Upper lobe of left lung (tissue), 6 donors: ENCODE data around the gene PHF20. TPM values are rescaled to one million over a fixed set of nuclear protein-coding genes. Genes with fewer than 3 reads are reported as not detected.
A peak's percentile ranks its signal among the peaks of the same experiment; 100 is the strongest.

ENCODE experiments used
- ATAC-seq, 2 donors: fragments of 200-7000 bp; cut with Tn5 transposase; one replicate each; pipeline ENCODE4 v1.9.1; 2022; ENCODE audit warnings: mild to moderate bottlenecking in 2 of 2, moderate library complexity in 2 of 2; ENCODE audit not compliant: low FRiP score in 2 of 2
- DNase-seq, 2 donors: peaks; one replicate each; pipeline ENCODE4 v3.0.0-alpha.2; 2019 to 2020
- H3K27ac ChIP-seq, 4 donors: fragments of 200-600 bp; sonication (generic); one replicate each; pipeline ENCODE4 v1.5.1; 2016 to 2019
- H3K27me3 ChIP-seq, 4 donors: fragments of 200-600 bp; sonication (generic); one replicate each; pipeline ENCODE4 v1.5.1; 2017 to 2019
- H3K36me3 ChIP-seq, 4 donors: fragments of 200-600 bp; sonication (generic); one replicate each; pipeline ENCODE4 v1.5.1; 2016 to 2019
- H3K4me1 ChIP-seq, 4 donors: fragments of 200-600 bp; sonication (generic); one replicate each; pipeline ENCODE4 v1.5.1; 2018 to 2019
- H3K4me3 ChIP-seq, 4 donors: fragments of 200-600 bp; sonication (generic); one replicate each; pipeline ENCODE4 v1.5.1; 2017 to 2019; ENCODE audit warnings: mild to moderate bottlenecking in 2 of 4, moderate library complexity in 1 of 4
- H3K9me3 ChIP-seq, 4 donors: fragments of 200-600 bp; sonication (generic); one replicate each; pipeline ENCODE4 v1.5.1; 2018 to 2019
- EP300 ChIP-seq, 4 donors: sonication (generic); formaldehyde crosslinking; IDR thresholded peaks; one replicate each; pipeline ENCODE4 v1.5.1; 2017; ENCODE audit warnings: antibody characterized with exemption in 4 of 4, control low read depth in 2 of 4
- POLR2A ChIP-seq, 4 donors: fragments of 450-650 bp; IDR thresholded peaks; one replicate each; pipeline ENCODE4 v1.5.1; 2016 to 2017; ENCODE audit warnings: antibody characterized with exemption in 4 of 4, mild to moderate bottlenecking in 2 of 4
- POLR2AphosphoS5 ChIP-seq, 2 donors: sonication (generic); formaldehyde crosslinking; IDR thresholded peaks; one replicate each; pipeline ENCODE4 v1.5.1; 2017; ENCODE audit warnings: antibody characterized with exemption in 2 of 2
- WGBS, 2 donors: methylation state at CpG; one replicate each; pipeline ENCODE4 v1.1.5; 2017 to 2018; 5-methylcytosine and 5-hydroxymethylcytosine counted together
- total RNA-seq, 6 donors: library from RNA; depleted of rRNA in 4 of 6; stranded (reverse); fragments of >200 nt in 4 of 6; gene quantifications; one replicate each; pipeline versions ENCODE4 v1.1.0 to v1.2.1, GENCODE V29; 2016 to 2021
- TF ChIP-seq, protein P1 (sequence below), 6 experiments: fragments of 450-650 bp in 4 of 6; fragments of 200-600 bp in 2 of 6; sonication (generic) in 2 of 6; IDR thresholded peaks; one replicate each; pipeline ENCODE4 v1.5.1; 2016 to 2019; ENCODE audit warnings: antibody characterized with exemption in 6 of 6
- donor health status: DM: no; HTN: no; CAD: no; lungs with moderate emphysema.
- donor health status: DM: no; HTN: yes; CAD: no; lungs with severe emphysema.

Gene PHF20
- total RNA-seq, 6 donors from 2014 or later: 29.9 to 65.9 (median 42.5) TPM

DNA sequence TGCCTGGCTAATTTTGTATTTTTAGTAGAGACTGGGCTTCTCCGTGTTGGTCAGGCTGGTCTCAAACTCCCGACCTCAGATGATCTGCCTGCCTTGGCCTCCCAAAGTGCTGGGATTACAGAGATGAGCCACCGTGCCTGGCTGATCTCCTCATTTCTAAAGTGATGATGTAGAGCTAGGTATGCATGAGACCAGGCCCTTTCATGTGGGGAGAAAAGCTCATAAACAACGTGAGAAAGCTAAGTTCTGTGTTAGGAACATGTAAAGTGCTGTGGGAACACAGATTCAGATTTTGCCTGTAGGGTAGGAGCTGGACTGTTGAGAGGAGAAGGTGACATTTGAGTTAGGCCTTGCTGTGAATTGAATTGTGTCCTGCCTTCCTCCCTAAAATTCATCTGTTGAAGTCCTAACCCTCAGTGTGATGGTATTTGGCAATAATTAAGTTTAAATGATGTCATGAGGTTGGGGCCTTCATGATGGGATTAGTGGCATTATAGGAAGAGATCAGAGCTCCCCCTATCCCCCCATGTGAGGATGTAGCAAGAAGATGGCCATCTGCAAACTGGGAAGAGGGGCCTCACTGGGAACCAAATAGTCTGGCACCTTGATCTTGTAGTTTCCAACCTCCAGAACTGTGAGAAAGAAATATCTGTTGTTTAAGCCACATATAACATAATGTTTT lies 133.3 kb downstream of the PHF20 start:
- H3K36me3 ChIP-seq: peaks cover 0 to 28% (median 5%) of the 10 kb centered on the region in 4 donors
- TF ChIP-seq, protein P1, sequence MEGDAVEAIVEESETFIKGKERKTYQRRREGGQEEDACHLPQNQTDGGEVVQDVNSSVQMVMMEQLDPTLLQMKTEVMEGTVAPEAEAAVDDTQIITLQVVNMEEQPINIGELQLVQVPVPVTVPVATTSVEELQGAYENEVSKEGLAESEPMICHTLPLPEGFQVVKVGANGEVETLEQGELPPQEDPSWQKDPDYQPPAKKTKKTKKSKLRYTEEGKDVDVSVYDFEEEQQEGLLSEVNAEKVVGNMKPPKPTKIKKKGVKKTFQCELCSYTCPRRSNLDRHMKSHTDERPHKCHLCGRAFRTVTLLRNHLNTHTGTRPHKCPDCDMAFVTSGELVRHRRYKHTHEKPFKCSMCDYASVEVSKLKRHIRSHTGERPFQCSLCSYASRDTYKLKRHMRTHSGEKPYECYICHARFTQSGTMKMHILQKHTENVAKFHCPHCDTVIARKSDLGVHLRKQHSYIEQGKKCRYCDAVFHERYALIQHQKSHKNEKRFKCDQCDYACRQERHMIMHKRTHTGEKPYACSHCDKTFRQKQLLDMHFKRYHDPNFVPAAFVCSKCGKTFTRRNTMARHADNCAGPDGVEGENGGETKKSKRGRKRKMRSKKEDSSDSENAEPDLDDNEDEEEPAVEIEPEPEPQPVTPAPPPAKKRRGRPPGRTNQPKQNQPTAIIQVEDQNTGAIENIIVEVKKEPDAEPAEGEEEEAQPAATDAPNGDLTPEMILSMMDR (IDR thresholded peaks at IDR 0.05): no peak
- no peak for TF ChIP-seq POLR2A (IDR thresholded peaks at IDR 0.05)
- TF ChIP-seq POLR2AphosphoS5 (IDR thresholded peaks at IDR 0.05): no peak
- no peak overlapping the region for H3K4me3 ChIP-seq
- DNase-seq (no peak), ATAC-seq (no peak)
- no peaks in the 10 kb centered on the region for H3K27me3 ChIP-seq
- H3K27ac ChIP-seq: no peak overlapping the region
- H3K9me3 ChIP-seq: no peaks in the 10 kb centered on the region
- peaks cover 0 to 10% (median 3%) of the 10 kb centered on the region in 4 donors for H3K4me1 ChIP-seq
- WGBS, 2 donors: 75 to 99% methylated on average over 4 of the region's 4 CpGs

DNA sequence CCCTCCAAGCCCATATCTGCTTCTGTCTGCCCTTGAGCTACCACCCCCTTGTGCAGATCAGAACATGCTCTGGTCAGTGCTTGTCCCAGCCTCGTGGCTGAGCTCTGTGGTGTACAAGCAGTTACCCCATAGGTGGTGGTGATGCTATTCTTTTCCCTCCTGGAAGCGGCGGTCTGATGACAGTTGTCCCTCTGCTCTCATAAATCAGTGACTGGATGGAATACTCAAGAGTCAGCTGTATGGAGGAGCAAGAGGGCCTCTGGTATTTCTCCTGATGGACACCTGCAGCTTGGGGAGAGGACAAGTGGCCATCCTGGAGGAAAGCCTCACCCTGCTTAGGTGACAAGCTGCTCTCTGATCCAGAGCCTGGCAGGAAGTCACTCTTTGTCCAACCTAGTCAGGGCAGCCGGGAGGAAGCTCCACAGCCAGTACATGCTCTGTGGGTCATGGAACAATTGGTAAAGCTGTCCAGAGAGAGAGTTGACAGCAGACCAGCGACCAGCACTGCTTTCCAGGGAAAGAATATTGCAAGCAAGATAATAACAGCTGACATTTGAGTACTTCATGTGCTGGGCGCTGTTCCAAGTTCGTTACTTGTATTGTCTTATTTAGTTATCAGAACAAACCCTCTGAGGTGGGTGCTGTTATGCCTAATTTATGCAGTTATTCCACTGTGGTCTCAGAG lies 135.3 kb downstream of the PHF20 start:
- WGBS, 2 donors: 79 to 81% methylated on average over 7 of the region's 7 CpGs
- DNase-seq (no peak), ATAC-seq (peak in 1 of 2 donors; percentile 30)
- Histone ChIP-seq H3K36me3 (peaks cover 0 to 32% (median 5%) of the 10 kb centered on the region in 4 donors), H3K4me3 (no peak overlapping the region), H3K9me3 (no peaks in the 10 kb centered on the region), H3K4me1 (peaks cover 0 to 10% (median 3%) of the 10 kb centered on the region in 4 donors), H3K27ac (peak overlapping the region in 1 of 4 donors; percentile 55), H3K27me3 (no peaks in the 10 kb centered on the region)
- TF ChIP-seq EP300 (IDR thresholded peaks at IDR 0.05): no peak
- no peak for TF ChIP-seq POLR2A (IDR thresholded peaks at IDR 0.05)
- TF ChIP-seq, protein P1 (IDR thresholded peaks at IDR 0.05): no peak
- no peak for TF ChIP-seq POLR2AphosphoS5 (IDR thresholded peaks at IDR 0.05)

DNA sequence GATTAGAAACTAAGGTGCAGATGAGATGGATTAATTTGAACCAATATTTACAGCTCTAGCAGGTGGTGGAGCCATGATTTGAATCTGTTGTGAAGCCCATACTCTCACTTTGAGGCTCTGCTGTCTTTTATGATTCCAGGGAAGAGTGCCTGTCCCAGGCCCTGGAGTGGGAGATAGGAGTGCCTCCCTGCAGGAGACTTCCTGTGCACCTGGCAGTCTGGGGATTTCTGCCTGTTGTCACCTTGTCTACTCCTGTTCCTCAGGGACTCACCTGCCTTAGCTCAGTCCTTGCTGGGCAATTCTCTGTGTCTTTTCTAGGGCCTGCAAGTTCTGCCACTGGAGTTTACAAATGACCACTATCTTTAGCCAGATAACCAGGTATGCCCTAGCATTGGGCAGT lies 136.2 kb downstream of the PHF20 start:
- TF ChIP-seq EP300 (IDR thresholded peaks at IDR 0.05) (no peak), POLR2A (IDR thresholded peaks at IDR 0.05) (no peak), POLR2AphosphoS5 (IDR thresholded peaks at IDR 0.05) (no peak)
- TF ChIP-seq, protein P1 (IDR thresholded peaks at IDR 0.05): no peak
- H3K4me1 ChIP-seq: peaks cover 0 to 10% (median 3%) of the 10 kb centered on the region in 4 donors
- H3K4me3 ChIP-seq: no peak overlapping the region
- H3K36me3 ChIP-seq: peaks cover 0 to 41% (median 6%) of the 10 kb centered on the region in 4 donors
- DNase-seq: no peak
- no peaks in the 10 kb centered on the region for H3K27me3 ChIP-seq
- no peak for ATAC-seq
- no peak overlapping the region for H3K27ac ChIP-seq
- H3K9me3 ChIP-seq: no peaks in the 10 kb centered on the region

DNA sequence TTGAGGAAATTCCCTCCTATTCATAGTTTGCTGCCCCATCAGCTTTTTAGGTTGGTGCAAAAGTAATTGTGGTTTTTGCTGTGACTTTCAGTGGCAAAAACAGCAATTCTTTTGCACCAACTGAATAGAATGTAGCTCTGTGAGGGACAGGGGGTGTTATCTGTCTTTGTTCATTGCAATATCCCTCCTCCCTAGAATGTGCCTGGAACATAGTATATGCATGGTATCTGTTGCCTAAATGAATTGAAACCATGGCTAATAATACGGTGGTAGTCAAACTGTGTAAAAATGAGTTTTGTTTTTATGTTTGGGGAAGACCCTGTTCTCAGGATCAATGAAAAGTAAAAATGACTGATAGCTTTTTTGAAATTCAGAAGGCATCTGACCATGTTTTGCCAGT lies 137.4 kb downstream of the PHF20 start:
- H3K4me1 ChIP-seq: peaks cover 0 to 10% (median 3%) of the 10 kb centered on the region in 4 donors
- ATAC-seq (no peak), DNase-seq (no peak)
- no peaks in the 10 kb centered on the region for H3K27me3 ChIP-seq
- 85 to 96% methylated on average over 1 of the region's 1 CpG for WGBS, 2 donors
- H3K27ac ChIP-seq: no peak overlapping the region
- H3K9me3 ChIP-seq: no peaks in the 10 kb centered on the region
- no peak overlapping the region for H3K4me3 ChIP-seq
- TF ChIP-seq, protein P1 (IDR thresholded peaks at IDR 0.05): no peak
- TF ChIP-seq POLR2A (IDR thresholded peaks at IDR 0.05): no peak
- TF ChIP-seq EP300 (IDR thresholded peaks at IDR 0.05): no peak
- TF ChIP-seq POLR2AphosphoS5 (IDR thresholded peaks at IDR 0.05): no peak
- H3K36me3 ChIP-seq: peaks cover 1 to 52% (median 18%) of the 10 kb centered on the region in 4 donors
